GM18909 (cell line): ENCODE measurements around the gene SLC25A12.

Experiments
- ATAC-seq: cut with Tn5 transposase; IDR thresholded peaks from one replicate; pipeline ENCODE4 v1.9.1; 2021; ENCODE audit warnings: mild to moderate bottlenecking; ENCODE audit not compliant: unreplicated experiment, poor library complexity

SLC25A12 gene

DNA sequence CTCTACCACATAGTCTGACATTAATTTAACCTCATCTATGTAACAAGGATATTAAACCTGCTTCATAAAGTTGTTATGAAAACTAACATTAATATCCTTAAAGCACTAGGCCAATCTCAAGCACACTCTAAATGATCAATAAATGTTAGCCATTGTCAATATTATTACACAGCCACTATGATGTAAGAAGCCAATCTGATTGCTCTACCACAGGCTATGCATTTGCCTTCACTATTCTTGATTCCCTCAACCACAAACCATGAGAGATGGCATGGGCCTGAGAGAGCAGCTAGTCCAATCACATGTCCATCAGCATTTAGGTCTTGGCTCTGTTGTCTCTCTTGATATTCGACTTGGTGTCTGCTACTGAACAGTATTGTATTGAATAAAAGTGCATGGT, 4.2 kb downstream of the SLC25A12 start:
- no peak for ATAC-seq

DNA sequence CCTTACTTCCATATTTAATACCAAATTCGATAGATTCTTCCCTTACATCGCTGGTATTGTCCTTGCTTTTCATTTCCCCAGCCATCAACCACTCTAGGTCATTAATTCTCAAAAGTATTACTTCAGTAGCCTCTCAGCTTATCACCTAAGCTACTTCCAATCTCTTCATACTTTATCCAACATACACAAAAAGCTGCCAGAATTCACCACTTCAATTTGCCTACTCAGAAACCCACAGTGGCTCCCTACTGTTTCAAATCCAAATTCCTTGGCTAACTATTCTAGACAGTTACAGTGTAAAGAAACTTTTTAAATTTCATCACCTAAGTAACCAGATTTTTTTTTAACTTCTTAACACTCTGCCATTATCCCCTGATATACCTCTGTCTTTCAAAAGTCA, 4.7 kb downstream of the SLC25A12 start:
- ATAC-seq: no peak

DNA sequence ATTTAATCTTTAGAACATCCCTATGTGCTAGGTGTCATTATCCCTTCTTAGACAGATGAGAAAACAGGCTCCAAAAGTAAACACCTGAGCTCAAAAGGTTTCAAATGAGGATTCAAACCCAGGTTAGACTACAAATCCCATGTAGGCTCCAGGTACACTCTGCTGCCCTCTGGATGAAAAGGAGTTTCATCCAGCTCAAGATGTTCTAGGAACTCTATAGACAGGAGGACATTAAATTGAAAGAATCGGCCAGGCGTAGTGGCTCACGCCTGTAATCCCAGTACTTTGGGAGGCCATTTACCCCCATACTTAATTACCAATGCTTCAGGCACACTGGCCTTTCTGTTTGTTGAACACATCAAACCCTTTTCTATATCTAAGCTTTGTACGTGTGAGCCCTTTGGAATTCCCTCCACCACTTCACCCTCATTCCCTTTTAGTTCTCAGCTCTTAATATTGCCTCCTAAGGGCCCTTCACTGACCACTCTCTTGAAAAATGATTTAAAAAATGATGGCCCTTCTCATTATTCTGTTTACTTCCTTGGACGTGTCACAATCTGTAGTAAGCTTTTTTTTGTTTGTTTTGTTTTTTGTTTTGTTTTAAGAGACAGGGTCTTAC, 10.7 kb downstream of the SLC25A12 start:
- ATAC-seq: no peak

DNA sequence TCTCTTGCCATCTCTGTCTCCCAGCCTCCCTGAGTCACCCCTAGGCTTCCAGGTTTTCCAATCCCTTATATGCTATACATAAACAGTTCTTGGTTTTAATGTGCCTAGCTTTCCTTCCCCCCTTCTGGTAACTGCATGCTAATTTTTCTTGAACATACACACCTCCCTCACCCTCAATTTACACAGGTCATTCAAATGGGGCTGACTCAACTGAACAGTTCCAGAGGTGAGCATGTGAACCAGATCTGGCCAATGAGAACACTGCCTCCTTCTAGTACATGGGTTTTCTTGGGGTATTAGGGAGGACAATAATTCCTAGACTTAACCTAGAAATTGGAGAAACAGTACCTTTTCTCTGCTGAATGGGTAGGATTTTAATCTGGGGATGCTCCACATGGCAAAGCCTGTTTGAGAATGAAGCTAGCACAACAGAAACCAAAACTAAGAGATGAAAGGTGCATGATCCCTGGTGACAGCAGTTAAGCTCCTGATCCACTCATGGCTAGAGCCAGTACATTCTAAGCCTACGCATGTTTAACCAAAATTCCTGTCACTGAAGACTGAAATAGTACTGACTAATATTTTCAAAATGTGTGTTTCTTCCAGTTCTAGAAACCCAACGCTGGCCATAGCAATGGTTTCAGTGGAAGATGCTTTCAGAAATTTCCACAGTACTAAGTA, 11.8 kb downstream of the SLC25A12 start:
- ATAC-seq: peak; percentile 58

DNA sequence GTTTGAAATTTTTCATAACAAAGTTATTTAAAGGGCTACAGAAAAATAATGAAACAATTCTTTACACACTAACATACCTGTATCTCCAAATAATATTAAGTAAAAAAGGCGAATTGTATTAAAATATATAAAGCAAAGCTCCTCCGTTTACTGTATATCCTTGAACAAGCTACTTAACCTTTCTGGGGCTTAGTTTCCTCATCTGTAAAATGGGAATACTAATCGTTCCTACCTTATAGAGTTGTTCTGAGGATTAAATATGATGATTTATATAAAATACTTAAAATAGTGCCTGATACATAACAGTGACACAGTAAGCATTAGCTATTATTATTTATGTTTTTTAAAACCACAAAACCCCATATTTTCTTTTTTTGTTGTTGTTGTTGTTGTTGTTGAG, 13.3 kb downstream of the SLC25A12 start:
- ATAC-seq: no peak

DNA sequence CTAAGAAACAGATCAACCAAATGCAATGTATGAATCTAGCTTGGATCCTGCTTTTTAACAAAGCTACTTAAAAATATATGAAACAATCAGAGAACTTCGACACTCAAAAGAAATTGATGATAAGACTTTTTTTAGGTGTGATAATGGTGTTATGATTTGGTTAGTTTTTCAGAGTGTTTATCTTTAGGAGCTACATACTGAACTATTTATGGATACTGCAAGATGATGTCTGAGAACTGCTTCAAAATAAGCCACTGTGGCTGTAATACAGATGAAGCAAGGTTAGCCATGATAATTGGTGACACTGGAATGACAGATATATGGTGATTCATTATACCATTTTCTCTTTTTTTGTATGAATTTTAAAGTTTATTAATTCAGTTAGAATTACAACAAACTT, 14.2 kb downstream of the SLC25A12 start:
- no peak for ATAC-seq

DNA sequence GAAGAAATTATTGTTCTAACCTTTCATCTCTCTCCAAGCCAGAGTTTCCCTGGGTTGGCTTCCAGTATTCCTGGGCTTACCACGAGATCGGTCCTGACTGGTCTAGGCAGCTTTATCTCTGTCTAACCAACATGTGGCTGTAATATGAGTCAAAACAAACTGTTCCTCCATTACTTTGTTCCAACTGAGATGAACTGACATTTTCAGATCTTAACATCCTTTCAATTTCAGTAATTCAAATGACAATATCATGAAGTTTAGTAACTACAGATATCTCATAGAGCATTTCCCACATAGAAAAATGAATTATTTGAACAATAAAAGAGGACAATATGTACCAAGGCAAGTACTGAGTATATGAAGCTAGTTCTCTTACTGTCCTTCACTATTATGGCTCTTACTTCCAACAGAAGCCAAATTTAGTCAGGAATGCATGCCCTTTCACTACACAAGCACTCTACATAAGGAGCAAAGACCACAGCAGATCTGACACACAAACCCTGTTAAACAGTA, 15.5 kb downstream of the SLC25A12 start:
- ATAC-seq: no peak

DNA sequence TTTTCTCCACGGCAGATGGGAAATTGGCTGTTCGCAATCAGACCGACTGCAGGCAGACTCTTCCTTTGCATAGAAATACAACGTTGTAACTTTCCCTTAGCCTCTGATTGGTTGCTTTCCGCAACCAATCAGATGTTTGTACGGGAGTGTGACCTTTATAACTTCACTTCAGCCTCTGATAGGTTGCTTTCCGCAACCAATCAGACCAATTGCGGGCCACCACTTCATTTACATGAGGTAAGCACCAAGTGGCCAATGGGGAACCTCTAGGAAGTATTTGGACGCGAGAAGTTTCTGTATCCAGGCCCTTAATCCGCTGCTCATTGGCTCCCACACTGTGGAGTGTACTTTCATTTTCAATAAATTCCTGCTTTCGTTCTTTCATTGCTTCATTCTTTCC, 19.1 kb downstream of the SLC25A12 start:
- no peak for ATAC-seq

DNA sequence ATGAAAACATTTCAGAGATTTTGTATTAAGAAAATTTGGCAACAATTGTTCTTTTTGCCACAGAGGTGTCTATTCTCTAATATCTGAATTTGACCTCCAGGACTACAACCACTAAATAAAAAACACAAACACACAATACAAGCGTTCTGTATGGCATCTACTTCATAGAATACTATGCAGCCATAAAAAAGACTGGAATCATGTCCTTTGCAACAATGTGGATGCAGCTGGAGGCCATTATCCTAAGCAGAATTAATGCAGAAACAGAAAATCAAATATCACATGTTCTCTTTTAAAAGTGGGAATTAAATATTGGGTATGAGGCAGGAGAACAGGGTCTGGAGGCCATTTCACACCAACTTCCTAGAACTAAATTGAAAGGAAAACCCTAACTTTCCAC, 19.5 kb downstream of the SLC25A12 start:
- ATAC-seq: no peak

DNA sequence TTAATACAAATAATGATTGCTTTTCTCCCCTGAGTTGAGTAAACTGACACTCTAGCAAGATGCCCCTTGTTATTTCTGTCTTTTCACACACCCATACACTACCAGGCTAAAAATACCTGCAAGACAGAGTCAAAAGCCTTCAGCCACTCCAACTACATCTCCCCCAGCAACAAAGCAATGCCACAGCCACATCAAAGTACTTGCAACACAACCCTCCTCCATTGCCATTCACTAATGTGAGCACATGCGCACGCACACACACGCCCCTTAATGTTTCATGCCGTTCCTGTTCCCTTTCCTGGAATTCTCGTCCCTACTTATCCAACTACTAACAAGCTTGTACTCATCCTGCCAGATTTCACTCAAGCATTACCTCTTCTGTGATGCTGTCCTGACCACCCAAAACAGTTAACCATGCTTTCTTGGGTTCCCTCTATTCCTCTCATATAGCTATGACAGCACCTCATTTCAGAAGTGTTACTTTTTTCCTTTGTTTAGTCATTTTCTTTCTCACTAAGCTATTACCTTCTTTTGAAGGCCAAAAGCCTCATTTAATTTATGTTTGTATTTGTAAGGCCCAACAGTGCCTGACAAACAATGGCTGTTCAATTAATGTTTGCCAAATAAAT, 29.6 kb downstream of the SLC25A12 start:
- no peak for ATAC-seq

DNA sequence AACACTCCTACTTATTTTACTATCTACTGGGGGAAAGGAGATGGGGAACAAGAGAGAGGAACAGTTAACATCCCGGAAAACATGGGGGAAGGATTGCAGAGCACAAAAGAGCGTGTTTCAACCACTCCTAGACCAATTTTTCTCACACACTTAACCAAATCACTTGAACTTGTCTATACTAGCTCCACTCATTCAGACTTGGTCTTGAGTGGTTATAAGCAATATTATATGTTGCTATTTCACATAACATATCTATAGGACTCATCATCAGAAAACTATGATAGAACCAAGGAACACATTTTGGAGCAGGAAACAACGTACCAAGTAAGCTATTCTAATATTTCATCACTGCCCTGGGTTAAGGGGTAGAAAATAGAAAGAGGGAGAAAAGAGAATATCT, 31.5 kb downstream of the SLC25A12 start:
- no peak for ATAC-seq

DNA sequence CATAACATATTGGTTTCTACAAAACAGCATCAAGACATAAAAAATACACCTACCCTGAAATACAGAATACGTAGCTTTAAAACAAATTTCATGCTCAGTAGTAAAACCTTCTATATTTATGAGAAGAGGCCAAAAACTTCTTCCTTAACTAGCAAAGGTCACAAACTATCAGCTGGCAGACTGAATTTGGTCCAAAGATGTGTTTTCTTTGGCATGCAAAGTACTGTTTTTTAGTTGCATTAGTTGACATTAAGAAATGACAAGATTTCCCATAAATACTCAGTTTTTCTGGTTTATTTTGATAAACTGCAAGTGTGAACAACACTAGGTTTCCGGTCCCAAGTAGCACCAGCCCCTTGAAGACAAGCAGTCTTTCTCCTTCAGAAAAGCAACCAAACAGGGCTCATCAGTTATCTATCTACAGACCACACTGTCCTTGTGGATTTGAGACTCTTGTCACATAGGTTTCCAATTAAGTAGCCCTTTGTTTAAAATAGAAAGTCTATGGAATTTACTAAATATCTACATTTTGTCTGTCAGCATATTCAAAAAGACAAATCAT, 35.6 kb downstream of the SLC25A12 start:
- no peak for ATAC-seq

DNA sequence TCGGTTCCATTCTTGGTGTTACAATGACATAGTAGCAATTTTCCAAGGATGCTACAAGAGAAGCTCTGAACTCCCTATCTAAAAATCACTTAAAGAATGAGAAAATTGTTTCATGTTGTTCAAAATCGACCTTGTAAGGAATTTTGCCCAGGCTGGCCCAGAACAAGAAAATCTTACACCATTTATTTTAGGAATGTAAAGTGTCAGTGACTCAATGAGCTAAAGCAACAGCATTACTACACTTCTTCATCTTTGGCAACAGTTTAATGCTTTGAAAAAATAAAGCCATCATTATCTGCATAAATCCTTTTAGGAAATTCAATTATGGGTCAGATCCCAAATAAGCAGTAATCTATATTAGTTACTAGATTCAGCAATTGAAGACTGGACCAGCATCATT, 38.6 kb downstream of the SLC25A12 start:
- ATAC-seq: no peak

DNA sequence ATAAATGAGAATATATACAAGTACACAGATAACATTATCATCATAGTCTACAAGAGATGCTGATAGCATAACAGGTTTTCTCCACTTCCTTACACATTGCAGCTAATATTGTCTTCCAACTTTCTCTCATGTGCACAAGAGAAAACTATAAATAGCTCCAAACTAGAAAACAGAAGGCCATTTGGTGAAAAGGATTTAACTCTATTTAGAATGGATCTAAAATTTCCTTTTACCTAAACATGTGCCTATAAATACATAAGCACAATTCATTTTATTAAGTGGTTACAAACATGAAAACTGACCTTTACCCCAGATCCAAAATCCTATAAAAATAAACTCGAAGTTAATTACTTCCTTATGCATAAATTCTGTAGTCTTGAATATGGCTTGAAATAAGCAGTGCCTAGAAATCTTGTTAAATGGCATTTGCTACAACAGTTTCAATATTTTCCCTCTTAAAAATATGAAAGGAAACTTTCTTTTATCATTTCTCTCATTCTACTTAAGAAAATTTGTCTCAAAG, 41.6 kb downstream of the SLC25A12 start:
- no peak for ATAC-seq

DNA sequence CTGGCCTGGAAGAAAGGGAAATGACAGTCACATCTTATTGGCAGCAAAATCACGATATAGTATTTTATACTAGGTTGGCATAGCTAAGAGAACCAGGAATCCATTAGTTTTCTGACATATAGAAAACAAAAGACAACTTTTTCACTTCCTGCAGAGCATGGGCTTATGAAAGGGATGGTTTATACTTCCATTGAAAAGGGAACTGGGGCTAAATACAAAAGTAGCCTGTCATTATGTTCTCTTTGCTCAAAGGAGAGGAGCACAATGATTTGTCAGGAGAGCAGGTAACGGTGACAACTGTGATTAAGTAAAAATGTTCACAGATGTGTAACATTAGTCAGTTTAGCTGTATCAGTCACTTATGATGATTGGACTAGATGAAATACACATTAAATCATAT, 46.4 kb downstream of the SLC25A12 start:
- ATAC-seq: no peak

DNA sequence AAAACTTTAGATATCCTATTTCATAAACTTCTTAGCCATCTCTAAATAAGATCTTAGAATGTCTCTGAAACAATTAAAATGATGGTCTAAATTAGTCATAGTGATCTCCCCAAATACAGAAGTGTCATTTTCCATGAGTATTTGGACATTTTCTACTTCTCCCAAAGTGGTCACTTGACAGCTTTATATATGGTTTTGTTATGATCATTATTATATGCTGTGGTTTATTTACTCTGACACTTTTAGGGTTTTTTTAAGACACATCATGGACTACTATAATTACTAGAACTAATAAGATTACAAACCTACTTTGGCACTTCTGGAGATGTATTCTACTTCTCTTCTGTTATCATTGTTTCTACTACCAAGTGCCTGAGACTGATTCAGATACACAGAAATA, 47.1 kb downstream of the SLC25A12 start:
- ATAC-seq: no peak

DNA sequence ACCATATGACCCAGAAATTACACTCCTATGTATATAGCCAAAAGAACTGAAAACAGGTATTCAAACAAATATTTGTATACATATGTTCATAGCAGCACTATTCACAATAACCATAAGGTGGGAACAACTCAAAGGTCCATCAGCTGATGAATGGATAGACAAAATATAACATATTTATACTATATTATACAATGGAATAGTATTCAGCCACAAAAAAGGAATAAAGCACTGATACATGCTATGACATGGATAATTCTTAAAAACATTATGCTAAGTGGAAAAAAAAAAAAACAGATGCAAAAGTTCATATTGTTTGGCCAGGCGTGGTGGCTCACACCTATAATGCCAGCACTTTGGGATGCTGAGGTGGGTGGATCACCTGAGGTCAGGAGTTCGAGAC, 52.0 kb downstream of the SLC25A12 start:
- ATAC-seq: no peak

DNA sequence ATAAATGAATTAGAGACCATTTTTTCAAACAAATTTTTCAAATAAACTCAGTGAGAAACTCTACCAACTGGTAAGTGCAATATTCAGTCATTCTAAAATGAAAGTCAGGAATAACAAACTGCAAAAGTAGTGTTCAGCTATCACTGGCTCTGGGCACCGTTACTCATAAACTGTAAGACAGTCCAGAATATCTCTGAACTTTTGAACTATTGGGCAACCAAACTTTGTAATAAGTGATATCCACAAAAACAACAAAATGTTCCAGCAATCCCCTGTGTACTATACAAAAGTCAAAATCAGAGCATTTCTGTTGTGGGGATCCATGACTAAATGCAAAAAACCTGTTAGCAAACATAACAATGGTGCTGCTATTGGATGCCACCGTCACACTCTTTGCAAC, 56.3 kb downstream of the SLC25A12 start:
- no peak for ATAC-seq

DNA sequence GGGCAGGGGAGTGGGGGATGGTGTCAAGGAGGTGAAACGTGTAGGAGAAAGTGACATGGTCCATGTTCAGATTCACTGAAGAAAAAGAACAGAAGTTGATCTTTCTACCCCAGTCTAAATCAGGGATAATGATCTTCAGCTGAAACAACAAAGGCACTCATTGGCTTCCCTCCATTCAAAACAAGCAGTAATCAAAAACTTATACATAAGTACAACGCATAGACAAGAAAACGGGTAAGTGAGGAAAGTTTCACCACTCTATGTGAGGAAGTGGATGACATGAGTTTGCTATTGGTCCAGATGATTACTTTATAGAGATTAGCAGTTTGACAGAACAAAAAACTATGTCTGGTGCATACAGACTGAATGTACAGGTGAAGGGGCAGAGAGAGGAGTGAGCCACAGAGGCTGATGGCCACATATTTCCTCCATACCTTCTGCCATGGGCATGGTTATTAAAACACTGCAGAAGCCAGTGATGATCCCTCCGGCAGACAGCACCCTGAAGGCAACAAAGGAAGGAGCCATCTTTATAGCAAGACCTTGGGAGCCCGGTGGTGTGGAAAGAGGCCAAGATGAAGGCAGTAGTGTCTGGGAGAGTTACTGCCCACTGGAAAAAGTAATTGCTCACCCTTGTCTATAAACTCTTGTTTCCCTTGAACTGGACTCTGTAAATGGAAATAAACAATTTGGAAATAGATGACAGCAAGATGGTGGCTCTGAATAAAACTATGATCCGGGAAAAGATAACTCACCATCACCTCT, 57.7 kb downstream of the SLC25A12 start:
- no peak for ATAC-seq

DNA sequence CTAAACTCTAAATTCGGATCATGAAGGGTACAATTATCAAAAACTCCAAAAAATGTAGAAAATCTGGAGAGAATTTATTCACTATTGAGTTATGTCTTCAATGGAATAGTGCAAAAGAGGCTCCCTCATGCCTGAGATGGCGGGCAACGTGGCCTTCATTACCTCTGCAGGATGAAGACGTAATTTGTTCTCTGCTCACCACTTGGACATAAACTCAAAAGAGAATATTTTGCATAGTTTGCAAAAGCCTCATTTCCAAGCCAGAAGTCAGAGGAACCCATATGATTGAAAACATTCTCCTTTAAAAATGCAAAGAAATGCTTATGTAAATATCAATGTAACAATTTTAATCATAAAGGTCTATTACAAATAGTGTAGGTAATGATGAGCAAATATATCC, 58.7 kb downstream of the SLC25A12 start:
- ATAC-seq: no peak
